Lung (tissue), 12 donors: ENCODE measurements around the gene COL13A1. TPM values are rescaled to one million over a fixed set of nuclear protein-coding genes. Genes with fewer than 3 reads are reported as not detected.
A peak's percentile ranks its signal among the peaks of the same experiment; 100 is the strongest.

Experiments
- ATAC-seq: fragments of 200-7000 bp; cut with Tn5 transposase; one replicate; pipeline ENCODE4 v1.9.1; 2020; ENCODE audit warnings: moderate number of reproducible peaks; ENCODE audit not compliant: insufficient read depth, low FRiP score
- DNase-seq, 3 donors: peaks; one replicate each; pipeline ENCODE4 v3.0.0-alpha.2; 2013 to 2017
- H3K27ac ChIP-seq, 2 donors: one replicate each; pipeline ENCODE4 v1.5.1; 2013; ENCODE audit warnings: mild to moderate bottlenecking in 2 of 2, moderate library complexity in 2 of 2, control low read depth in 1 of 2, inconsistent platforms in 1 of 2, low read depth in 1 of 2, low read length in 1 of 2
- H3K27me3 ChIP-seq, 3 donors: one replicate each; pipeline ENCODE4 v1.5.1; 2013; ENCODE audit warnings: low read length in 2 of 3; ENCODE audit not compliant: control insufficient read depth in 3 of 3, insufficient read depth in 3 of 3
- H3K36me3 ChIP-seq, 4 donors: one replicate each; pipeline ENCODE4 v1.5.1; 2013; ENCODE audit warnings: low read length in 4 of 4, mild to moderate bottlenecking in 1 of 4, moderate library complexity in 1 of 4; ENCODE audit not compliant: control insufficient read depth in 4 of 4, insufficient read depth in 4 of 4
- H3K4me1 ChIP-seq, 5 donors: one replicate each; pipeline ENCODE4 v1.5.1; 2013; ENCODE audit warnings: low read length in 5 of 5, mild to moderate bottlenecking in 2 of 5, moderate library complexity in 1 of 5; ENCODE audit not compliant: control insufficient read depth in 5 of 5, insufficient read depth in 5 of 5
- H3K4me3 ChIP-seq: one replicate; pipeline ENCODE4 v1.5.1; 2013; ENCODE audit warnings: mild to moderate bottlenecking, control low read depth, moderate library complexity
- H3K9ac ChIP-seq, 2 donors: one replicate each; pipeline ENCODE4 v1.5.1; 2013; ENCODE audit warnings: low read length in 2 of 2, control low read depth in 1 of 2; ENCODE audit not compliant: insufficient read depth in 1 of 2
- H3K9me3 ChIP-seq, 4 donors: one replicate each; pipeline ENCODE4 v1.5.1; 2013; ENCODE audit warnings: low read length in 3 of 4, mild to moderate bottlenecking in 1 of 4, moderate library complexity in 1 of 4; ENCODE audit not compliant: control insufficient read depth in 4 of 4, insufficient read depth in 3 of 4
- CTCF ChIP-seq: IDR thresholded peaks from 2 replicates; pipeline ENCODE4 v1.5.1; 2012; ENCODE audit warnings: mild to moderate bottlenecking; ENCODE audit errors: control extremely low read depth, extremely low read depth
- WGBS, 2 donors: extraction: QIAGEN DNeasy Blood & Tissue Kit; methylation state at CpG; one replicate each; pipeline ENCODE4 v1.1.7; 2013; 5-methylcytosine and 5-hydroxymethylcytosine counted together
- polyA plus RNA-seq, 2 donors: library from polyadenylated mRNA; stranded (reverse); fragments of 200-250 nt; gene quantifications; one replicate each; pipeline ENCODE4 v1.2.1, GENCODE V29; 2013
- total RNA-seq, 2 donors: library from RNA; depleted of rRNA in 1 of 2; stranded (reverse); fragments of >200 nt in 1 of 2; gene quantifications; one replicate each; pipeline ENCODE4 v1.2.1, GENCODE V29; 2014 to 2021
- donor health status: control.
- donor health status: control.
- donor health status: Bipolar disorder and iron deficiency.
- donor health status: healthy.
- donor health status: DM: yes; HTN: yes; CAD: no.

Gene COL13A1
- total and polyA plus RNA-seq, 4 donors, result 2.7 to 42.1 (median 5.6) TPM

- no peak overlapping the region for H3K9ac ChIP-seq
- ATAC-seq (no peak), DNase-seq (peak in 1 of 3 donors; percentile 70)
- TF ChIP-seq CTCF, result no peak
- H3K9me3 ChIP-seq, result no peaks in the 10 kb centered on the region
- no peak overlapping the region for H3K4me3 ChIP-seq
- WGBS, 2 donors, result 66 to 68% methylated on average over 5 of the region's 5 CpGs
- peaks cover 0 to 10% (median 2%) of the 10 kb centered on the region in 4 donors for H3K36me3 ChIP-seq
- no peak overlapping the region for H3K27ac ChIP-seq
- H3K27me3 ChIP-seq, result no peaks in the 10 kb centered on the region
- H3K4me1 ChIP-seq, result peaks cover 0 to 33% (median 5%) of the 10 kb centered on the region in 5 donors
Measured at GRCh38 chr10:69819716-69820506, 18.2 kb downstream of the COL13A1 start.

- no peak for ATAC-seq
- no peak for DNase-seq
- Histone ChIP-seq H3K9ac (no peak overlapping the region), H3K27me3 (no peaks in the 10 kb centered on the region), H3K27ac (no peak overlapping the region), H3K4me3 (no peak overlapping the region), H3K36me3 (peaks cover 0 to 10% (median 4%) of the 10 kb centered on the region in 4 donors), H3K4me1 (peaks cover 0 to 25% (median 5%) of the 10 kb centered on the region in 5 donors), H3K9me3 (no peaks in the 10 kb centered on the region)
- no peak for TF ChIP-seq CTCF
- WGBS, 2 donors, result 86 to 93% methylated on average over 4 of the region's 4 CpGs
Measured at GRCh38 chr10:69820817-69821216, 19.1 kb downstream of the COL13A1 start.

- WGBS, 2 donors, result 79 to 95% methylated on average over 6 of the region's 6 CpGs
- Histone ChIP-seq H3K27me3 (no peaks in the 10 kb centered on the region), H3K9me3 (no peaks in the 10 kb centered on the region), H3K4me1 (peaks cover 0 to 17% (median 7%) of the 10 kb centered on the region in 5 donors), H3K4me3 (no peak overlapping the region), H3K9ac (no peak overlapping the region), H3K36me3 (peaks cover 0 to 8% (median 3%) of the 10 kb centered on the region in 4 donors), H3K27ac (no peak overlapping the region)
- no peak for TF ChIP-seq CTCF
- ATAC-seq (no peak), DNase-seq (no peak)
Measured at GRCh38 chr10:69825604-69826003, 23.9 kb downstream of the COL13A1 start.
